Thyroid gland (tissue), 4 donors: Measurements from ENCODE around the gene SUN3. TPM values are rescaled to one million over a fixed set of nuclear protein-coding genes. Genes with fewer than 3 reads are reported as not detected.

Source experiments
- DNase-seq, 2 donors: peaks; one replicate each; pipeline ENCODE4 v3.0.0-alpha.2; 2019
- H3K27ac ChIP-seq, 3 donors: fragments of 200-600 bp; sonication (generic); 1 replicate in 2 of 3; 2 replicates in 1 of 3; pipeline ENCODE4 v1.5.1; 2016 to 2019; ENCODE audit warnings: mild to moderate bottlenecking in 1 of 3, moderate library complexity in 1 of 3
- H3K27me3 ChIP-seq: fragments of 200-600 bp; sonication (generic); one replicate; pipeline ENCODE4 v1.5.1; 2019
- H3K36me3 ChIP-seq, 2 donors: fragments of 200-600 bp; sonication (generic); one replicate each; pipeline ENCODE4 v1.5.1; 2016 to 2019
- H3K4me1 ChIP-seq, 2 donors: fragments of 200-600 bp; sonication (generic); one replicate each; pipeline ENCODE4 v1.5.1; 2017 to 2019
- H3K4me3 ChIP-seq, 3 donors: fragments of 200-600 bp; sonication (generic); replicated peaks in 1 of 3; 1 replicate in 2 of 3; 2 replicates in 1 of 3; pipeline ENCODE4 v1.5.1; 2016; ENCODE audit warnings: mild to moderate bottlenecking in 1 of 3
- H3K9me3 ChIP-seq: fragments of 200-600 bp; sonication (generic); one replicate; pipeline ENCODE4 v1.5.1; 2017
- POLR2A ChIP-seq, 2 donors: fragments of 450-650 bp; IDR thresholded peaks; one replicate each; pipeline ENCODE4 v1.6.1; 2017; ENCODE audit warnings: antibody characterized with exemption in 2 of 2, mild to moderate bottlenecking in 2 of 2, moderate library complexity in 1 of 2
- WGBS, 2 donors: methylation state at CpG; one replicate each; pipeline ENCODE4 v1.1.5; 2017; 5-methylcytosine and 5-hydroxymethylcytosine counted together
- intact Hi-C: fragments of 100-400 bp; cut with DNase I; formaldehyde crosslinking; loops from one replicate; pipeline ENCODE4 v1.15.1; 2023
- total RNA-seq, 4 donors: library from RNA; depleted of rRNA; stranded (reverse); fragments of >200 nt; gene quantifications; one replicate each; pipeline ENCODE4 v1.2.3, GENCODE V29; 2016
- TF ChIP-seq, protein P1 (sequence below), 6 experiments: fragments of 200-600 bp in 3 of 6; fragments of 450-650 bp in 3 of 6; sonication (generic) in 3 of 6; IDR thresholded peaks; one replicate each; pipeline ENCODE4 v1.5.1; 2016 to 2019; ENCODE audit warnings: antibody characterized with exemption in 6 of 6, mild to moderate bottlenecking in 2 of 6, inconsistent platforms in 1 of 6, moderate library complexity in 1 of 6

Gene SUN3
- total RNA-seq, 4 donors from 2014 or later: not detected

DNA sequence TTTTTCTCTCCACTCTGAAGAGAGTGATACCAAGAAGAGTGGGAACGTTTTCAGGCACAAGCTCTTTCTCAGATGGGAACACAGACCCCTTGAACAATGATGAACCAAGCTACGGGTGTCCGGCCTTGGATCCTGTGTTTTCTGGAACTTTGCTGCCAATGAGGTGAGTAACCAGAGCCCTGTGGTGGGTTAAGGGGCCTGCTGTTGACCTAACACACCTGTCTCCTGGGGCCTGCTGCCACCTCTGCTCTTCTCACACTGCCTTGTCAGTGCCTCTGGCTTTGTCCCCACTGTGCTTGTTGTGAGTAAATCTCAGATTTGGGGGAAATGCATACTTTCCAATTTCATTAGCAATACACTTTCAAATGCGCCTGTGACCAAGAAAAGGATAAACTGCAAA is 79.2 kb downstream of the SUN3 start:
- Histone ChIP-seq H3K4me3 (no peak overlapping the region), H3K27ac (no peak overlapping the region), H3K36me3 (peaks cover 2 to 5% of the 10 kb centered on the region in 2 donors), H3K9me3 (no peaks in the 10 kb centered on the region), H3K27me3 (no peaks in the 10 kb centered on the region), H3K4me1 (no peaks in the 10 kb centered on the region)
- WGBS, 2 donors: 80 to 88% methylated on average over 4 of the region's 4 CpGs
- intact Hi-C loops: no loop called here
- DNase-seq: no peak
- TF ChIP-seq, protein P1, sequence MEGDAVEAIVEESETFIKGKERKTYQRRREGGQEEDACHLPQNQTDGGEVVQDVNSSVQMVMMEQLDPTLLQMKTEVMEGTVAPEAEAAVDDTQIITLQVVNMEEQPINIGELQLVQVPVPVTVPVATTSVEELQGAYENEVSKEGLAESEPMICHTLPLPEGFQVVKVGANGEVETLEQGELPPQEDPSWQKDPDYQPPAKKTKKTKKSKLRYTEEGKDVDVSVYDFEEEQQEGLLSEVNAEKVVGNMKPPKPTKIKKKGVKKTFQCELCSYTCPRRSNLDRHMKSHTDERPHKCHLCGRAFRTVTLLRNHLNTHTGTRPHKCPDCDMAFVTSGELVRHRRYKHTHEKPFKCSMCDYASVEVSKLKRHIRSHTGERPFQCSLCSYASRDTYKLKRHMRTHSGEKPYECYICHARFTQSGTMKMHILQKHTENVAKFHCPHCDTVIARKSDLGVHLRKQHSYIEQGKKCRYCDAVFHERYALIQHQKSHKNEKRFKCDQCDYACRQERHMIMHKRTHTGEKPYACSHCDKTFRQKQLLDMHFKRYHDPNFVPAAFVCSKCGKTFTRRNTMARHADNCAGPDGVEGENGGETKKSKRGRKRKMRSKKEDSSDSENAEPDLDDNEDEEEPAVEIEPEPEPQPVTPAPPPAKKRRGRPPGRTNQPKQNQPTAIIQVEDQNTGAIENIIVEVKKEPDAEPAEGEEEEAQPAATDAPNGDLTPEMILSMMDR (IDR thresholded peaks at IDR 0.05): no peak
- no peak for TF ChIP-seq POLR2A (IDR thresholded peaks at IDR 0.05)

DNA sequence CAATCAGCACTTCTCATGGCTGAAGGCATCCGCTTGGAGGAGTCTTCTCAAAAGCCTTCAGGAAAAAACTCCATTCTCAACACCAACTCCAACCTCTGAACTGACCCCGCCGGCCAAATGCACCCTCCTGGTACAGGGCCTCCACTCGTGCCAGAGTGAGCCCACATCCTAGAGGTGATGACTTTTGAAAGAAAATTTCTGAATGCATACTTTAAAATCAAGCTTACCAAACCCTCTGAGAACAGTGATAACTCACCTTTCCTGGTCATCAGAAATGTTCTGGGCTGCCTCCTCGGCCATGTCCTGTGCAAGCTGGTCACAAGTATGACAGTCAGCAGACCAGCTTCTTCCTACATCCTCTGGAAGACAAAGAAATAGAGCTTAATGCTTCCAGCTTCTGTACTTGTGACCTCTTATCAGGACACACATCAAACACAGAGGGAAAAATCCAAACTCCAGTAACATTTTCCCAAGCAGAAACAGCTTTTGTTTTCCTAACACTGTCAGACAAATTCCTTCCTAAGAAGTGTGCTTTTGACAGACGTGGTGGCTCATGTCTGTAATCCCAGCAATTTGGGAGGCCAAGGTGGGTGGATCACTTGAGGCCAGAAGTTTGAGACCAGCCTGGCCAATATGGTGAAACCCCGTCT is 80.6 kb downstream of the SUN3 start, which contains the start of gene PKD1L1:
Gene PKD1L1, minus strand, starts transcription at position 326 of the 650 bp plus-strand sequence. Its CDS starts 26 bp downstream, at position 300.
- TF ChIP-seq POLR2A (IDR thresholded peaks at IDR 0.05): no peak
- TF ChIP-seq, protein P1 (IDR thresholded peaks at IDR 0.05): no peak
- intact Hi-C loops: no loop called here
- no peaks in the 10 kb centered on the region for H3K36me3 ChIP-seq
- no peak for DNase-seq
- H3K9me3 ChIP-seq: no peaks in the 10 kb centered on the region
- H3K27ac ChIP-seq: peak within 1 kb of the TSS in 2 of 3 donors; percentile 1 to 53
- WGBS, 2 donors: 77 to 85% methylated on average over 7 of the region's 7 CpGs
- no peak within 1 kb of the TSS for H3K4me3 ChIP-seq
- H3K27me3 ChIP-seq: no peaks in the 10 kb centered on the region
- H3K4me1 ChIP-seq: no peaks in the 10 kb centered on the region

DNA sequence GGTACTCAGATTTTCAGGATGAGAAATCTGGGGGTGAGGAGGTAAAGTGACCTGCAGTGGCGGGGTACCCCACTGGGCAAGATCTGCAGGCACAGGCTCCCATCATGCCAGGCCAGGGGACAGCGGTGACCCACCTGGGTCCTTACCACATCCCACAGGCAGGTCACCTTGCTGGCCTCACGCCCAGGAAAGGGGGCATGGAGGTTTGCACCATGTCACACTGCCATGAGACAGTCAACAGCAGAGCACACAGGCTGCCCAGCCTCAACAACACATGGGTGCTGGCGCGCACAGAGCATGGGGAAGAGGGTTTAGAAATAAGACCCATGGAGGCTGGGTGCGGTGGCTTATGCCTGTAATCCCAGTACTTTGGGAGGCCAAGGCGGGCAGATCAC is 81.6 kb downstream of the SUN3 start:
- 93 to 96% methylated on average over 7 of the region's 7 CpGs for WGBS, 2 donors
- intact Hi-C loops: no loop called here
- H3K4me3 ChIP-seq: no peak overlapping the region
- no peaks in the 10 kb centered on the region for H3K9me3 ChIP-seq
- no peaks in the 10 kb centered on the region for H3K4me1 ChIP-seq
- no peaks in the 10 kb centered on the region for H3K36me3 ChIP-seq
- no peak for DNase-seq
- H3K27ac ChIP-seq: peak overlapping the region in 2 of 3 donors; percentile 1 to 53
- TF ChIP-seq, protein P1 (IDR thresholded peaks at IDR 0.05): no peak
- TF ChIP-seq POLR2A (IDR thresholded peaks at IDR 0.05): no peak
- no peaks in the 10 kb centered on the region for H3K27me3 ChIP-seq

DNA sequence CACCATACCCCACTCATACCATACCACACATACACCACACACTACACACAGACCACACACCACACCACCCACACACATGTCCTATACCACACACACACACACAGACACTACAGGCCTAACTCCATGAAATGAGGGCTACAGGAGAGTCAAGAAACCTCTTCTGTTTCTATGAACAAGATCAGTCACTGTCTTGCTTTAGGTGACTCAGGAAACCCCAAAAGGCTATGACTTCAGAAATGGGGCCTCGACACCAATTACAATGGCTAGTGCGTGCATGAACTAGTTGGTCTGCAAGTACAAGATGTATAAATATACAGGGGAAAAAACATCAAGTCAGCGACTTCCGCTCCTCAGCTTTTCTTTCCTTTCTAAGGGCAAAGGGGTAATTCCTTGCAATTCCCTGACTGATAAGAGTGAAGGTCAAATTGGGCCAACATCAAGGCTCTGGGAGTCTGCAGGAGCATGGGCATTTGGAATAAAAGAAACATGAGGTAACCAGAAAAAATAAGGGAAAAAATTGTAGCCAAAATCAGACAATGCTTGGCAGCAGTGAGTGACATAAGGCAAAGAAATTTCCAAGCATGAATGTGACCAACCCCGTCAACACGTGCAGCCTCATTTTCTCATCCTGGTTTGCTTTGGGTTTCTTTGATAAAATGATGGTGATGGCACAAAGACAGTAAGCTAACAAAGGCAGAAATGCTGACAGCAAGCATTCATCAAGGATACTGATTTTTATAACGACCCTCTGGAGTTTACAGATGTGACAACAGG is 82.1 kb downstream of the SUN3 start:
- no peaks in the 10 kb centered on the region for H3K9me3 ChIP-seq
- no peaks in the 10 kb centered on the region for H3K27me3 ChIP-seq
- no peak for DNase-seq
- no peak for TF ChIP-seq POLR2A (IDR thresholded peaks at IDR 0.05)
- TF ChIP-seq, protein P1 (IDR thresholded peaks at IDR 0.05): no peak
- H3K4me1 ChIP-seq: no peaks in the 10 kb centered on the region
- H3K4me3 ChIP-seq: no peak overlapping the region
- no peaks in the 10 kb centered on the region for H3K36me3 ChIP-seq
- intact Hi-C loops: no loop called here
- H3K27ac ChIP-seq: peak overlapping the region in 2 of 3 donors; percentile 1 to 53
- WGBS, 2 donors: 86 to 89% methylated on average over 7 of the region's 7 CpGs
